ENCODE data around the gene LAMA1.

DNA sequence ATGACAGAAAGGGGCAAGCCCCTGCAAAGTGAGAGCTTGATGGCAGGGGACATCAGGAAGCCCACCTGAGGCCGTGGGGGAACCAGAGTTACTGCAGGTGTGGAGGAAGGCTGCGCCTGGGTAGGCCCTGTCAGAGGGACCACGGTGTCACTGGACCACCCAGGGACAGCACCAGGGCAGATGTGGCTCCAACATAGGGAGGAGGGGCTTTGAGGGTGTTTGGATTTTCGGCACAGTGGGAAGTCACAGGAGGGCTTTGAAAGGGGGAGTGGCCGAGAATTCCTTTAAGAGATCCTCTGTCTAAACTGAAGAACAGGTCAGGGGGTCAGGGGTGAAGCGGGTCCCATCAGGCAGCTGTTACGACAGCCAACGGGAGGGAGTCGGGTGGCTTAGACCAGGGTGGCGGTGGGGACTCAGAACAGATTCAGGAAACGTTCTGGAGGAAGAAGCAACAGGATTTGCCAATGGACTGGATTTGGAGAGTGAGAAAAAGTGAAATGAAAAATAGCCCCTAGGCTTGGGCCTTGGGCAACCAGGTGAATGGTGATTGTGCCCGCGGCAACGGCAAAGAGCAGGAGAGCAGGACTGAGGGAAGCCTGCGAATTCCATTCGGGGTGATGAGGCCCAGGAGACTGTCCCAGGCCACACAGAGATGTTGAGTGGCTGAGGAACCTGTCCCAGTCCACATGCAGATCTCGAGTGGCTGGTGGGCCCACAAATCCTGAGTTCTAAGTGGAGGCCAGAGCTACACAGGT lies 166.1 kb downstream of the LAMA1 start:
- TF ChIP-seq CTCF (IDR thresholded peaks at IDR 0.05; ENCODE audit: borderline replicate concordance, extremely low read depth, low read length, poor library complexity, severe bottlenecking) = no peak
- no peak for TF ChIP-seq EZH2 (IDR thresholded peaks at IDR 0.05; ENCODE audit: borderline replicate concordance, low read depth, low read length, severe bottlenecking)
